ENCODE results near the gene C1QTNF5. TPM values are rescaled to one million over a fixed set of nuclear protein-coding genes. Genes with fewer than 3 reads are reported as not detected.
A peak's percentile ranks its signal among the peaks of the same experiment; 100 is the strongest.

The C1QTNF5 gene
- total RNA-seq, 4 donors from 2014 or later, result 5.3 to 18.8 (median 10.3) TPM

DNA sequence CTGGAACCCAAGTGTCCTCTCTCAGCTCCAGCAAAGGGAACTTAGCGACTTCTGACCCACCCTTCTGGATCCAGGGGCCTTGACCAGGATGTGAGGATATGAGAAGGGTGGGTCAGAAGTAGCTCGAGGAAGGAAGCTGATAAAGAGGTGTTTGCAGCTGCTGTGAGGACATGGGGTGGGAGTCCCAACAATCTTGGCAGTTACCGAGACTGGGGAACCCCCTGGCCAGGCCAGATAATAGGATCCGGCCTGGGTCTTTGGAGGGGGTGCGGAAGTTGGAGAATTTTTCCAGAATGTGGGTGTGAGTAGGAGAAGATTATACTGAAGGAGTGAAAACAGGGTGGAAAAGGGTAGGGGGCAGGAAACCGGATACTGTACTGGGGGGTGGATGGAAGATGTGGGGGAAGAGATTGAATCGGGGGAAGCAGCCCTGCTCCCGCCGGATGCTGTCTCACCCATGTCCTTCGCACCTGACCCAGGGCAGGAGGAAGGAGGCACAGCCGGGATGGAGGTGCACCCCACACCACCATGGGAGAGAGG, 20.9 kb downstream of the C1QTNF5 start:
- Histone ChIP-seq H3K4me3 (peak overlapping the region in 2 of 4 donors; percentile 55 to 82), H3K36me3 (no peaks in the 10 kb centered on the region), H3K4me1 (peaks cover 52 to 79% (median 64%) of the 10 kb centered on the region in 3 donors), H3K9me3 (no peaks in the 10 kb centered on the region), H3K27ac (peak overlapping the region; percentile 81 to 94 (median 90)), H3K27me3 (peaks cover 0 to 42% (median 3%) of the 10 kb centered on the region in 4 donors)
- 48 to 65% methylated on average over 9 to 10 of the region's 11 CpGs for WGBS, 2 donors
- intact Hi-C loops (cut with DNase I), result loop anchor here (5.0 kb wide), 1 partner anchor 112 kb away; the partner anchor contains the start of gene CBL
- DNase-seq, result no peak
- TF ChIP-seq, protein P1, sequence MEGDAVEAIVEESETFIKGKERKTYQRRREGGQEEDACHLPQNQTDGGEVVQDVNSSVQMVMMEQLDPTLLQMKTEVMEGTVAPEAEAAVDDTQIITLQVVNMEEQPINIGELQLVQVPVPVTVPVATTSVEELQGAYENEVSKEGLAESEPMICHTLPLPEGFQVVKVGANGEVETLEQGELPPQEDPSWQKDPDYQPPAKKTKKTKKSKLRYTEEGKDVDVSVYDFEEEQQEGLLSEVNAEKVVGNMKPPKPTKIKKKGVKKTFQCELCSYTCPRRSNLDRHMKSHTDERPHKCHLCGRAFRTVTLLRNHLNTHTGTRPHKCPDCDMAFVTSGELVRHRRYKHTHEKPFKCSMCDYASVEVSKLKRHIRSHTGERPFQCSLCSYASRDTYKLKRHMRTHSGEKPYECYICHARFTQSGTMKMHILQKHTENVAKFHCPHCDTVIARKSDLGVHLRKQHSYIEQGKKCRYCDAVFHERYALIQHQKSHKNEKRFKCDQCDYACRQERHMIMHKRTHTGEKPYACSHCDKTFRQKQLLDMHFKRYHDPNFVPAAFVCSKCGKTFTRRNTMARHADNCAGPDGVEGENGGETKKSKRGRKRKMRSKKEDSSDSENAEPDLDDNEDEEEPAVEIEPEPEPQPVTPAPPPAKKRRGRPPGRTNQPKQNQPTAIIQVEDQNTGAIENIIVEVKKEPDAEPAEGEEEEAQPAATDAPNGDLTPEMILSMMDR (IDR thresholded peaks at IDR 0.05), result no peak
- TF ChIP-seq POLR2A (IDR thresholded peaks at IDR 0.05), result no peak

DNA sequence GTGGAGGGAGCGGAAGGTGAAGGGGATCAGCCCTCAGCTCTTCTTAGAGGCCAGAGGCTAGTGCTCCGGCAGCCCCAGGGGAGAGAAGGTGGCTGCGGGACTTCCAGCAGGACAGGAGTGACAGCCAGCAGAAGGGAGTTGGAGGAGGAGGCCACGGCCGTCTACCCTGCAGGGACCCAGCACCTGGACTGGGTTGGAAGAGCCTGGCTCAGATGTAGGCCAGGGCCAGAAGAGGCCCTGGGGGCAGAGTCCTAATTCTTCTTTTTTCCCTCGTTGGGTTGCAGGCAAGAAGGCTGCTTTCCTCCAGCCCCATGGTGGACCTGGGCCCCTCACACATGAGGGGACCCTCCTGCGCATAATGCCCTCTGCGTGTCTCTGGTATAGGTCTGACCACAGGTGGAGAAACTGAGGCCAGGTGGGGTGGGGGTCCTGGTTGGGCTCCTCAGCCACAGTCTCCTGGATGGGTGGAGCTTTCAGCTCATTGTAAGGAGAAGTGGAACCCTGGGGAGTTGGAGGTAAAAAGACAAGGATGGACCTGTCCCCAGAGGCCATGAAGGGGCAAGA, 21.5 kb downstream of the C1QTNF5 start:
- Histone ChIP-seq H3K9me3 (no peaks in the 10 kb centered on the region), H3K4me3 (peak overlapping the region in 1 of 4 donors; percentile 82), H3K27ac (peak overlapping the region; percentile 81 to 94 (median 90)), H3K36me3 (peaks cover 0 to 2% (median 0%) of the 10 kb centered on the region in 3 donors), H3K27me3 (peaks cover 0 to 47% (median 3%) of the 10 kb centered on the region in 4 donors), H3K4me1 (peaks cover 52 to 84% (median 64%) of the 10 kb centered on the region in 3 donors)
- no peak for DNase-seq
- intact Hi-C loops (cut with DNase I), result no loop called here
- 61 to 85% methylated on average over 2 to 4 of the region's 8 CpGs for WGBS, 2 donors
- TF ChIP-seq POLR2A (IDR thresholded peaks at IDR 0.05), result no peak
- TF ChIP-seq, protein P1 (IDR thresholded peaks at IDR 0.05), result no peak

DNA sequence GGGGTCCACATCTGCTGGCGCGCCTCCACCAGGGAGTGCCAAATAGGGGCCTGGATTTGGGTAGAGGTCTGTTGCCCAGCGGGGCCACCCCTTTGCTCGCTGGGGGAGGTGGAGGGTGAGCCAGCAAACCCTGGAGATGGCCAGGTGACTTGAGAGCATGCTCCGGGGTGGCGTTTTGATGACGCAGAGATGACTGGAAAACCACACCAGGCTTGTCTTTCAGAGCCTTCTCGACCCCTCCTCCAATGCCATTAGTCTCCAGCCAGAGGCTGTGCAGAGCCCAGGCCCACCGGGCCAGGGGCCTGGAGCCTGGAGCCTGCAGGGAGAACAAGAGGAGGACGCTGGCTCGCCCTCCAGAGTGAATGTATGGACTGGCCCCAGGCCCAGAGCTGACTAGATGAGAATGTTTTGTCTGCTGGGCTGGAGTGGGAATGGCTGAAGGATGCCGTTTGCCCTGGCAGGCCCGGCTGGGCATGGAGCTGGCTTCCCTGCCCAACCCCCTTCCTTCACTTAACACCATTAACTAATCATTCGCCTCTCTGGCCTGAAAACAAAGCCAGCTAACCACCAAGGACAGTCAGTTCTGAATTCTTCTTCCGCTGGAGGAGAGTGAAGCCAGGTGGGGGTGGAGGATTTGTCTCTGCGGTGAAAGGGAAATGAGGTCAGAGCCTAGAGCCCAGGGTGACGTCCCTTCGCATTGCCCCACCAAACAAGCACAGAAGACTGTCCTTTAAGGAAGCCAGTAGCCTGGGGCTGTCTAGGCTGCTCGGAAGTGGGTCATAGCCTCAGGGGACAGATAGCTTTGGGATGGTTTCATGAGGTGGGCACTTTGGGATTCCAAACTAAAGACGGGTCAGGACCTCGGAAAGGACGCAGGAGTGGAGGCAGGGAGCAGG, 22.2 kb downstream of the C1QTNF5 start:
- WGBS, 2 donors, result 32 to 60% methylated on average over 2 to 13 of the region's 22 CpGs
- TF ChIP-seq, protein P1 (IDR thresholded peaks at IDR 0.05), result no peak
- TF ChIP-seq POLR2A (IDR thresholded peaks at IDR 0.05), result peak in 2 of 4 donors; percentile 52 to 56
- Histone ChIP-seq H3K4me3 (peak overlapping the region in 1 of 4 donors; percentile 82), H3K9me3 (no peaks in the 10 kb centered on the region), H3K4me1 (peaks cover 52 to 87% (median 64%) of the 10 kb centered on the region in 3 donors), H3K36me3 (peaks cover 0 to 4% (median 0%) of the 10 kb centered on the region in 3 donors), H3K27me3 (peaks cover 0 to 47% (median 3%) of the 10 kb centered on the region in 4 donors), H3K27ac (peak overlapping the region; percentile 81 to 94 (median 90))
- no peak for DNase-seq
- intact Hi-C loops (cut with DNase I), result no loop called here

- 11 to 47% methylated on average over 2 to 3 of the region's 14 CpGs for WGBS, 2 donors
- peaks cover 52 to 87% (median 64%) of the 10 kb centered on the region in 3 donors for H3K4me1 ChIP-seq
- intact Hi-C loops (cut with DNase I), result no loop called here
- peak in 2 of 4 donors; percentile 30 to 32 for TF ChIP-seq POLR2A (IDR thresholded peaks at IDR 0.05)
- TF ChIP-seq, protein P1 (IDR thresholded peaks at IDR 0.05), result no peak
- H3K4me3 ChIP-seq, result peak overlapping the region; percentile 48 to 82 (median 56)
- H3K27me3 ChIP-seq, result peaks cover 0 to 47% (median 3%) of the 10 kb centered on the region in 4 donors
- no peak for DNase-seq
- H3K9me3 ChIP-seq, result no peaks in the 10 kb centered on the region
- H3K36me3 ChIP-seq, result peaks cover 0 to 4% (median 3%) of the 10 kb centered on the region in 3 donors
- H3K27ac ChIP-seq, result peak overlapping the region; percentile 81 to 94 (median 90)
These were observed 23.0 kb downstream of the C1QTNF5 start for GRCh38 chr11:119317592-119318239.
